Measurements from ENCODE around the gene ZDHHC14. TPM values are rescaled to one million over a fixed set of nuclear protein-coding genes. Genes with fewer than 3 reads are reported as not detected.

ZDHHC14 gene
- total and polyA plus RNA-seq, 9 donors: 4.9 to 16.4 (median 5.9) TPM

GRCh38 chr6:157648561-157648960 is 267.6 kb downstream of the ZDHHC14 start:
- Histone ChIP-seq H3K36me3 (no peaks in the 10 kb centered on the region), H3K4me1 (ENCODE audit: insufficient read depth) (peaks cover 2% of the 10 kb centered on the region), H3K9me3 (no peaks in the 10 kb centered on the region), H3K4me3 (no peak overlapping the region), H3K27me3 (no peaks in the 10 kb centered on the region), H3K27ac (no peak overlapping the region)
- intact Hi-C loops (cut with DNase I): no loop called here
- TF ChIP-seq CTCF (IDR thresholded peaks at IDR 0.05): no peak
- no peak for TF ChIP-seq EP300 (IDR thresholded peaks at IDR 0.05)
- no peak for TF ChIP-seq POLR2A (IDR thresholded peaks at IDR 0.05)
- no peak for DNase-seq
- 90 to 93% (median 92%) methylated on average over 5 of the region's 5 CpGs for WGBS, 3 donors

- intact Hi-C loops (cut with DNase I): no loop called here
- TF ChIP-seq POLR2A (IDR thresholded peaks at IDR 0.05): no peak
- TF ChIP-seq CTCF (IDR thresholded peaks at IDR 0.05): no peak
- TF ChIP-seq EP300 (IDR thresholded peaks at IDR 0.05): no peak
- no peak overlapping the region for H3K27ac ChIP-seq
- H3K9me3 ChIP-seq: no peaks in the 10 kb centered on the region
- peak in 3 of 5 donors; percentile 50 to 58 (median 57) for DNase-seq
- H3K4me3 ChIP-seq: no peak overlapping the region
- WGBS, 3 donors: 44 to 46% (median 45%) methylated on average over 25 of the region's 25 CpGs
- H3K36me3 ChIP-seq: no peaks in the 10 kb centered on the region
- no peaks in the 10 kb centered on the region for H3K27me3 ChIP-seq
- peaks cover 2% of the 10 kb centered on the region for H3K4me1 ChIP-seq (ENCODE audit: insufficient read depth)
Measured at GRCh38 chr6:157649311-157650260, 268.6 kb downstream of the ZDHHC14 start.

- intact Hi-C loops (cut with DNase I): no loop called here
- peaks cover 2% of the 10 kb centered on the region for H3K4me1 ChIP-seq (ENCODE audit: insufficient read depth)
- no peaks in the 10 kb centered on the region for H3K9me3 ChIP-seq
- 7 to 10% (median 9%) methylated on average over 12 of the region's 12 CpGs for WGBS, 3 donors
- no peaks in the 10 kb centered on the region for H3K27me3 ChIP-seq
- no peaks in the 10 kb centered on the region for H3K36me3 ChIP-seq
- DNase-seq: peak; percentile 53 to 74 (median 59)
- H3K27ac ChIP-seq: no peak overlapping the region
- H3K4me3 ChIP-seq: no peak overlapping the region
- TF ChIP-seq POLR2A (IDR thresholded peaks at IDR 0.05) (no peak), EP300 (IDR thresholded peaks at IDR 0.05) (no peak), CTCF (IDR thresholded peaks at IDR 0.05) (no peak)
Measured at GRCh38 chr6:157650261-157650640, 269.3 kb downstream of the ZDHHC14 start.

- Histone ChIP-seq H3K9me3 (no peaks in the 10 kb centered on the region), H3K4me3 (no peak overlapping the region), H3K36me3 (no peaks in the 10 kb centered on the region), H3K4me1 (ENCODE audit: insufficient read depth) (peaks cover 2% of the 10 kb centered on the region), H3K27me3 (no peaks in the 10 kb centered on the region), H3K27ac (no peak overlapping the region)
- no peak for TF ChIP-seq EP300 (IDR thresholded peaks at IDR 0.05)
- no peak for TF ChIP-seq POLR2A (IDR thresholded peaks at IDR 0.05)
- no peak for TF ChIP-seq CTCF (IDR thresholded peaks at IDR 0.05)
- DNase-seq: no peak
- WGBS, 3 donors: 87 to 93% (median 90%) methylated on average over 7 of the region's 7 CpGs
- intact Hi-C loops (cut with DNase I): no loop called here
Measured at GRCh38 chr6:157650801-157651200, 269.8 kb downstream of the ZDHHC14 start.

Data from ovary (tissue), 9 donors.